Left lobe of liver (tissue), 2 donors: ENCODE data around the gene JOSD2. TPM values are rescaled to one million over a fixed set of nuclear protein-coding genes. Genes with fewer than 3 reads are reported as not detected.
A peak's percentile ranks its signal among the peaks of the same experiment; 100 is the strongest.

Experiments used
- ATAC-seq: fragments of 200-7000 bp; cut with Tn5 transposase; one replicate; pipeline ENCODE4 v1.9.1; 2020; ENCODE audit warnings: mild to moderate bottlenecking, moderate library complexity
- DNase-seq: peaks from one replicate; pipeline ENCODE4 v3.0.0-alpha.2; 2020; ENCODE audit warnings: low spot score
- total RNA-seq: library from RNA; stranded (reverse); gene quantifications from one replicate; pipeline ENCODE4 v1.2.1, GENCODE V29; 2021
- donor health status: DM: no; HTN: no; CAD: no; lungs with moderate emphysema.
- donor health status: DM: no; HTN: yes; CAD: no.

Gene JOSD2
- total RNA-seq, 1 donor from 2014 or later: 22.8 TPM

GRCh38 chr19:50514346-50515167, 3.6 kb upstream of the JOSD2 start:
- ATAC-seq (no peak), DNase-seq (no peak)

- DNase-seq (peak; percentile 77), ATAC-seq (peak; percentile 74)
These were observed 2.9 kb upstream of the JOSD2 start, which contains the start of gene ASPDH for GRCh38 chr19:50513746-50514345. ASPDH (minus strand) TSS chr19:50513913; CDS start chr19:50513823, 90 bp downstream.

- DNase-seq (peak; percentile 58), ATAC-seq (peak; percentile 20)
These were observed 2.2 kb upstream of the JOSD2 start for GRCh38 chr19:50512999-50513745.

GRCh38 chr19:50512112-50512998, 1.4 kb upstream of the JOSD2 start:
- ATAC-seq: no peak

GRCh38 chr19:50510700-50511068, 307 bp downstream of the JOSD2 start:
- DNase-seq: no peak
- ATAC-seq: no peak

More at GRCh38 chr19:50512112-50512998, 1.4 kb upstream of the JOSD2 start:
- DNase-seq: peak; percentile 54

GRCh38 chr19:50510121-50510670, 795 bp downstream of the JOSD2 start:
- ATAC-seq (no peak), DNase-seq (peak; percentile 48)

- ATAC-seq (no peak), DNase-seq (peak; percentile 44)
These were observed 1.6 kb downstream of the JOSD2 start for GRCh38 chr19:50509366-50509765.

- ATAC-seq (no peak), DNase-seq (no peak)
These were observed 2.2 kb downstream of the JOSD2 start for GRCh38 chr19:50508843-50509190.

- ATAC-seq: no peak
- DNase-seq: no peak
These were observed 3.6 kb downstream of the JOSD2 start for GRCh38 chr19:50507376-50507775.

GRCh38 chr19:50506700-50507099, 4.3 kb downstream of the JOSD2 start:
- no peak for DNase-seq
- no peak for ATAC-seq

- DNase-seq: no peak
- ATAC-seq: no peak
These were observed 5.0 kb downstream of the JOSD2 start for GRCh38 chr19:50505856-50506611.

- DNase-seq (no peak), ATAC-seq (no peak)
These were observed 9.2 kb downstream of the JOSD2 start for GRCh38 chr19:50501568-50502475.

- ATAC-seq (peak; percentile 16), DNase-seq (no peak)
These were observed 9.8 kb downstream of the JOSD2 start for GRCh38 chr19:50501186-50501567.

GRCh38 chr19:50500753-50501151, 10.2 kb downstream of the JOSD2 start:
- ATAC-seq (no peak), DNase-seq (no peak)

- peak; percentile 20 for ATAC-seq
- DNase-seq: no peak
These were observed 10.8 kb downstream of the JOSD2 start for GRCh38 chr19:50500060-50500752.

- no peak for DNase-seq
These were observed 12.6 kb downstream of the JOSD2 start for GRCh38 chr19:50498219-50499056.

GRCh38 chr19:50497022-50497405, 14.0 kb downstream of the JOSD2 start:
- DNase-seq: no peak

More at GRCh38 chr19:50498219-50499056, 12.6 kb downstream of the JOSD2 start:
- ATAC-seq: no peak

More at GRCh38 chr19:50497022-50497405, 14.0 kb downstream of the JOSD2 start:
- no peak for ATAC-seq
